Endothelial cell of umbilical vein (primary cell): ENCODE measurements around the gene C1orf216. TPM values are rescaled to one million over a fixed set of nuclear protein-coding genes. Genes with fewer than 3 reads are reported as not detected.

Experiments used
- BruUV-seq: library from RNA; stranded (reverse); fragments of 400-500 nt; replicated peaks from 2 replicates; lab custom pipeline; 2021; lab: Mats Ljungman, UMichigan
- CTCF ChIA-PET: fragments of 300-600, 350-600 bp; sonication (Branson Sonifier 250); formaldehyde crosslinking; loops from one replicate; lab custom pipeline; 2021; ENCODE audit warnings: antibody characterized with exemption, inconsistent platforms; lab: Charles Lee
- POLR2A ChIA-PET: fragments of 300-600, 350-600 bp; sonication (Branson Sonifier 250); formaldehyde crosslinking; loops from one replicate; lab custom pipeline; 2021; ENCODE audit warnings: antibody characterized with exemption, inconsistent platforms; lab: Charles Lee
- DNase-seq: peaks from one replicate; pipeline ENCODE4 v3.0.0-alpha.2; 2011; ENCODE audit warnings: low read depth, low spot score
- FAIRE-seq: peaks from 2 replicates; lab custom pipeline; 2011; peaks lifted over from hg19 to GRCh38; lab: Jason Lieb, UNC
- H2AFZ ChIP-seq: 2 replicates; pipeline ENCODE4 v1.6.0; 2012; ENCODE audit warnings: low read depth, low read length, control low read depth, inconsistent platforms
- H3K27ac ChIP-seq: 2 replicates; pipeline ENCODE4 v1.5.1; 2011; ENCODE audit warnings: low read depth, mild to moderate bottlenecking, control low read depth, low read length, moderate library complexity; ENCODE audit not compliant: insufficient read depth
- H3K27me3 ChIP-seq, 2 experiments: 2 replicates each; pipeline versions ENCODE4 v1.6.0 to v1.6.1; 2011; ENCODE audit warnings: low read length in 2 of 2, mixed read lengths in 1 of 2; ENCODE audit not compliant: control insufficient read depth in 2 of 2, insufficient read depth in 2 of 2
- H3K36me3 ChIP-seq, 2 experiments: 2 replicates in 1 of 2; 3 replicates in 1 of 2; pipeline ENCODE4 v1.5.1; 2011; ENCODE audit warnings: low read length in 2 of 2, mild to moderate bottlenecking in 1 of 2, moderate library complexity in 1 of 2; ENCODE audit not compliant: control insufficient read depth in 2 of 2, insufficient read depth in 2 of 2; ENCODE audit errors: extremely low read depth in 1 of 2
- H3K4me1 ChIP-seq: 3 replicates; pipeline ENCODE4 v1.5.1; 2011; ENCODE audit warnings: mild to moderate bottlenecking, low read length; ENCODE audit not compliant: control insufficient read depth, insufficient read depth; ENCODE audit errors: extremely low read depth
- H3K4me2 ChIP-seq: 2 replicates; pipeline ENCODE4 v1.6.1; 2011; ENCODE audit warnings: low read length, control low read depth, mixed read lengths; ENCODE audit not compliant: insufficient read depth
- H3K4me3 ChIP-seq, 3 experiments: fragments of 200-600 bp in 1 of 3; sonication (generic), shearing (Covaris generic) in 1 of 3; replicated peaks in 1 of 3; 2 replicates each; pipeline ENCODE4 v1.5.1; 2011 to 2016; ENCODE audit warnings: control low read depth in 3 of 3, low read length in 3 of 3, mild to moderate bottlenecking in 2 of 3, inconsistent platforms in 1 of 3, low read depth in 1 of 3, moderate library complexity in 1 of 3; ENCODE audit not compliant: insufficient read depth in 1 of 3
- H3K79me2 ChIP-seq: 2 replicates; pipeline ENCODE4 v1.6.0; 2012; ENCODE audit warnings: low read length, inconsistent platforms; ENCODE audit not compliant: control insufficient read depth, insufficient read depth
- H3K9ac ChIP-seq: replicated peaks from 2 replicates; pipeline ENCODE3; 2011; ENCODE audit warnings: low read length, control low read depth; ENCODE audit not compliant: insufficient read depth; ENCODE audit errors: extremely low read depth
- H3K9me1 ChIP-seq: replicated peaks from 3 replicates; pipeline ENCODE4 v1.6.0; 2011; ENCODE audit warnings: mild to moderate bottlenecking, low read length; ENCODE audit not compliant: control insufficient read depth, insufficient read depth; ENCODE audit errors: extremely low read depth
- H3K9me3 ChIP-seq: replicated peaks from 2 replicates; pipeline ENCODE4 v1.5.1; 2012; ENCODE audit warnings: low read length, inconsistent platforms; ENCODE audit not compliant: control insufficient read depth, insufficient read depth
- H4K20me1 ChIP-seq: replicated peaks from 2 replicates; pipeline ENCODE3; 2011; ENCODE audit warnings: mild to moderate bottlenecking, low read length; ENCODE audit not compliant: control insufficient read depth, insufficient read depth; ENCODE audit errors: extremely low read depth
- EZH2 ChIP-seq: IDR thresholded peaks from 2 replicates; pipeline ENCODE4 v1.6.1; 2012; ENCODE audit warnings: borderline replicate concordance, low read depth, mild to moderate bottlenecking, moderate library complexity, low read length, inconsistent platforms; ENCODE audit not compliant: severe bottlenecking
- FOS ChIP-seq: IDR thresholded peaks from 2 replicates; pipeline ENCODE4 v1.6.1; 2011; ENCODE audit warnings: mild to moderate bottlenecking, low read length, moderate library complexity, borderline replicate concordance; ENCODE audit not compliant: insufficient read depth
- GATA2 ChIP-seq: IDR thresholded peaks from 2 replicates; pipeline ENCODE4 v1.7.0; 2011; ENCODE audit warnings: low read depth, mild to moderate bottlenecking, moderate library complexity, mixed read lengths, low read length; ENCODE audit not compliant: insufficient read length, insufficient read depth
- JUN ChIP-seq: IDR thresholded peaks from 2 replicates; pipeline ENCODE4 v1.6.1; 2011; ENCODE audit warnings: borderline replicate concordance, low read depth; ENCODE audit not compliant: insufficient read length, insufficient read depth
- MYC ChIP-seq: IDR thresholded peaks from one replicate; pipeline ENCODE4 v1.6.1; 2011; ENCODE audit warnings: mild to moderate bottlenecking, low read depth, low read length
- POLR2A ChIP-seq: IDR thresholded peaks from 2 replicates; pipeline ENCODE4 v1.6.1; 2012; ENCODE audit warnings: low read depth, mild to moderate bottlenecking, control low read depth, low read length
- POLR2AphosphoS5 ChIP-seq: IDR thresholded peaks from 2 replicates; pipeline ENCODE4 v1.6.1; 2012; ENCODE audit warnings: low read depth, mild to moderate bottlenecking, control low read depth, low read length, moderate library complexity; ENCODE audit not compliant: insufficient read depth
- dilution Hi-C: fragments of 300-500 bp; cut with MboI; formaldehyde crosslinking; loops from one replicate; pipeline ENCODE4 v1.15.0; 2019; ENCODE audit warnings: low sequenced_read_pairs; ENCODE audit not compliant: extremely low pct_ligation_motif_present
- intact Hi-C: fragments of 100-400 bp; cut with micrococcal nuclease; formaldehyde crosslinking; loops from one replicate; pipeline ENCODE4 v1.10.0; 2022
- polyA plus RNA-seq, 4 experiments: library from polyadenylated mRNA; depleted of rRNA in 3 of 4; stranded (reverse) in 3 of 4; unstranded in 1 of 4; fragments of >200 nt; gene quantifications; 2 replicates each; pipeline versions ENCODE4 v1.2.1 to v1.2.3, GENCODE V29; 2011 to 2012; ENCODE audit warnings: missing spikeins in 1 of 4
- total RNA-seq: library from RNA; stranded (reverse); gene quantifications from 2 replicates; pipeline ENCODE4 v1.2.3, GENCODE V29; 2021
- TF ChIP-seq, protein P1 (sequence below), 2 donors: IDR thresholded peaks; 1 replicate in 1 of 2; 2 replicates in 1 of 2; pipeline ENCODE4 v1.5.1; 2011; ENCODE audit warnings: low read length in 2 of 2, mild to moderate bottlenecking in 2 of 2, moderate library complexity in 2 of 2, control low read depth in 1 of 2, inconsistent platforms in 1 of 2, low read depth in 1 of 2; ENCODE audit not compliant: insufficient read depth in 1 of 2; ENCODE audit errors: extremely low read depth in 1 of 2
- TF ChIP-seq, protein P2 (sequence below): IDR thresholded peaks from 2 replicates; pipeline ENCODE4 v1.6.1; 2011; ENCODE audit not compliant: insufficient read depth, insufficient read length

C1orf216 gene
- total and polyA plus RNA-seq, 2 donors (not counting 3 experiments of a cell fraction or from before 2014, with no cell fraction given), result 13.3 to 15.3 TPM

DNA sequence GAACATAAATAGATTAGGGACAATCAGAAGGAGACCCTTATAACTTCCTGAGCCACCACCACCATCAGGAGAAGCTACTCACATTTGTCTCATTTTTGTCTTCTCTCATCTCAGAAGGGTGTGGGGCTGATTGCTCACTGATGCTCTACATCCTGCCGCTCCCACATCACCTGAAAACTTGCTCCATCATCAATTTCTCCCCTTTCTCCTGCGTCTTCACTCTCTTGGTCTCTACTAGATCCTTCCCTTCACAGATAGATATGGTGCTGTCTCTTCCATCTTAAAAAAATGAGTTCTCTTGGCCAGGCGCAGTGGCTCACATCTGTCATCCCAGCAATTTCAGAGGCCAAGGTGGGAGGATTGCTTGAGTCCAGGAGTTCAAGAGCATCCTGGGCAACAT, 38.4 kb downstream of the C1orf216 start:
- H2AFZ ChIP-seq, result no peak overlapping the region
- intact Hi-C loops, result no loop called here
- ChIA-PET POLR2A (no interaction called here), CTCF (no interaction called here)
- no peak for DNase-seq
- no peak overlapping the region for H3K27ac ChIP-seq
- dilution Hi-C loops, result no loop called here
- H3K4me1 ChIP-seq, result no peaks in the 10 kb centered on the region
- no peaks in the 10 kb centered on the region for H3K36me3 ChIP-seq
- H3K9ac ChIP-seq, result no peak overlapping the region
- no peak overlapping the region for H3K4me3 ChIP-seq
- H3K4me2 ChIP-seq, result no peak overlapping the region
- peaks cover 30 to 35% of the 10 kb centered on the region in 2 experiments for H3K27me3 ChIP-seq
- no peaks in the 10 kb centered on the region for H3K9me1 ChIP-seq
- BruUV-seq, result no TSS peak
- TF ChIP-seq POLR2AphosphoS5 (no peak), MYC (no peak), FOS (no peak), GATA2 (no peak), POLR2A (no peak), JUN (no peak), EZH2 (no peak)
- TF ChIP-seq, protein P1, sequence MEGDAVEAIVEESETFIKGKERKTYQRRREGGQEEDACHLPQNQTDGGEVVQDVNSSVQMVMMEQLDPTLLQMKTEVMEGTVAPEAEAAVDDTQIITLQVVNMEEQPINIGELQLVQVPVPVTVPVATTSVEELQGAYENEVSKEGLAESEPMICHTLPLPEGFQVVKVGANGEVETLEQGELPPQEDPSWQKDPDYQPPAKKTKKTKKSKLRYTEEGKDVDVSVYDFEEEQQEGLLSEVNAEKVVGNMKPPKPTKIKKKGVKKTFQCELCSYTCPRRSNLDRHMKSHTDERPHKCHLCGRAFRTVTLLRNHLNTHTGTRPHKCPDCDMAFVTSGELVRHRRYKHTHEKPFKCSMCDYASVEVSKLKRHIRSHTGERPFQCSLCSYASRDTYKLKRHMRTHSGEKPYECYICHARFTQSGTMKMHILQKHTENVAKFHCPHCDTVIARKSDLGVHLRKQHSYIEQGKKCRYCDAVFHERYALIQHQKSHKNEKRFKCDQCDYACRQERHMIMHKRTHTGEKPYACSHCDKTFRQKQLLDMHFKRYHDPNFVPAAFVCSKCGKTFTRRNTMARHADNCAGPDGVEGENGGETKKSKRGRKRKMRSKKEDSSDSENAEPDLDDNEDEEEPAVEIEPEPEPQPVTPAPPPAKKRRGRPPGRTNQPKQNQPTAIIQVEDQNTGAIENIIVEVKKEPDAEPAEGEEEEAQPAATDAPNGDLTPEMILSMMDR (IDR thresholded peaks at IDR 0.05; ENCODE audit: extremely low read depth in 1 of 2, insufficient read depth in 1 of 2, low read depth in 1 of 2, low read length in 2 of 2), result no peak
- TF ChIP-seq, protein P2, sequence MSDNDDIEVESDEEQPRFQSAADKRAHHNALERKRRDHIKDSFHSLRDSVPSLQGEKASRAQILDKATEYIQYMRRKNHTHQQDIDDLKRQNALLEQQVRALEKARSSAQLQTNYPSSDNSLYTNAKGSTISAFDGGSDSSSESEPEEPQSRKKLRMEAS, result no peak
- FAIRE-seq, result no peak
- H4K20me1 ChIP-seq, result no peaks in the 10 kb centered on the region
- H3K79me2 ChIP-seq, result no peaks in the 10 kb centered on the region
- H3K9me3 ChIP-seq, result no peaks in the 10 kb centered on the region
